WTC11 (cell line): ENCODE measurements around the gene HTR3B. TPM values are rescaled to one million over a fixed set of nuclear protein-coding genes. Genes with fewer than 3 reads are reported as not detected.
A peak's percentile ranks its signal among the peaks of the same experiment; 100 is the strongest.

Source experiments
- ATAC-seq: fragments of 200-7000 bp; cut with Tn5 transposase; 2 replicates; pipeline ENCODE4 v1.10.0; 2021; ENCODE audit warnings: mild to moderate bottlenecking, moderate library complexity
- CTCF ChIA-PET: fragments of 300-600 bp; sonication (Branson Sonifier 250); formaldehyde crosslinking; loops from one replicate; lab custom pipeline; 2021; ENCODE audit warnings: antibody characterized with exemption; lab: Charles Lee
- POLR2A ChIA-PET: fragments of 350-600 bp; sonication (Branson Sonifier 250); formaldehyde crosslinking; loops from one replicate; lab custom pipeline; 2021; ENCODE audit warnings: antibody characterized with exemption; lab: Charles Lee
- DNase-seq: peaks from one replicate; pipeline ENCODE4 v3.0.0; 2021; ENCODE audit warnings: low spot score
- H3K27ac Mint-ChIP-seq: 2 replicates; pipeline ENCODE4 v1.8.0; 2021; ENCODE audit warnings: mixed read lengths
- H3K27me3 Mint-ChIP-seq: 2 replicates; pipeline ENCODE4 v1.8.0; 2021; ENCODE audit warnings: low read depth, mild to moderate bottlenecking, moderate library complexity, mixed read lengths
- H3K36me3 Mint-ChIP-seq: 2 replicates; pipeline ENCODE4 v1.8.0; 2021; ENCODE audit warnings: mixed read lengths
- H3K4me1 Mint-ChIP-seq: 2 replicates; pipeline ENCODE4 v1.8.0; 2022; ENCODE audit warnings: mixed read lengths
- H3K4me3 Mint-ChIP-seq: 2 replicates; pipeline ENCODE4 v1.8.0; 2021; ENCODE audit warnings: mild to moderate bottlenecking, moderate library complexity, mixed read lengths
- H3K9me3 Mint-ChIP-seq: 2 replicates; pipeline ENCODE4 v1.8.0; 2021; ENCODE audit warnings: mixed read lengths
- ATF1 ChIP-seq: sonication (generic); formaldehyde crosslinking; IDR thresholded peaks from 2 replicates; pipeline ENCODE4 v1.8.1; 2023; ENCODE audit warnings: mild to moderate bottlenecking, moderate library complexity, missing genetic modification reagents
- CBFB ChIP-seq: sonication (generic); formaldehyde crosslinking; IDR thresholded peaks from 2 replicates; pipeline ENCODE4 v1.8.1; 2022; ENCODE audit warnings: mild to moderate bottlenecking, low read depth, missing genetic modification reagents
- CTCF ChIP-seq: fragments of 200-600 bp; IDR thresholded peaks from 2 replicates; pipeline ENCODE4 v1.8.0; 2022; ENCODE audit warnings: antibody characterized with exemption
- EMX1 ChIP-seq: fragments of 250-450 bp; sonication (Bioruptor Pico); IDR thresholded peaks from 2 replicates; pipeline ENCODE4 v1.8.0; 2021; ENCODE audit warnings: mild to moderate bottlenecking
- FOXP1 ChIP-seq: sonication (generic); formaldehyde crosslinking; IDR thresholded peaks from 2 replicates; pipeline ENCODE4 v1.8.0; 2022; ENCODE audit warnings: missing genetic modification reagents, mild to moderate bottlenecking, moderate library complexity, borderline replicate concordance
- FOXP4 ChIP-seq: sonication (generic); formaldehyde crosslinking; IDR thresholded peaks from 2 replicates; pipeline ENCODE4 v1.8.0; 2022; ENCODE audit warnings: mild to moderate bottlenecking, missing genetic modification reagents
- GRHL2 ChIP-seq: fragments of 250-450 bp; sonication (Bioruptor Pico); IDR thresholded peaks from 2 replicates; pipeline ENCODE4 v1.8.0; 2022; ENCODE audit warnings: mild to moderate bottlenecking, moderate library complexity; ENCODE audit not compliant: insufficient replicate concordance, severe bottlenecking
- OVOL2 ChIP-seq: fragments of 250-450 bp; sonication (Bioruptor Pico); IDR thresholded peaks from 2 replicates; pipeline ENCODE4 v1.9.0; 2021; ENCODE audit warnings: mild to moderate bottlenecking, borderline replicate concordance
- ZMAT4 ChIP-seq: fragments of 250-450 bp; sonication (Bioruptor Pico); IDR thresholded peaks from 2 replicates; pipeline ENCODE4 v1.9.0; 2021; ENCODE audit warnings: mild to moderate bottlenecking
- ZNF121 ChIP-seq: sonication (generic); formaldehyde crosslinking; IDR thresholded peaks from 2 replicates; pipeline ENCODE4 v1.8.0; 2023; ENCODE audit warnings: missing genetic modification reagents
- ZNF416 ChIP-seq: fragments of 250-450 bp; sonication (Bioruptor Pico); IDR thresholded peaks from 2 replicates; pipeline ENCODE4 v1.9.0; 2021; ENCODE audit warnings: mild to moderate bottlenecking, inconsistent platforms
- ZNF423 ChIP-seq: fragments of 250-450 bp; sonication (Bioruptor Pico); IDR thresholded peaks from 2 replicates; pipeline ENCODE4 v2.1.2; 2022; ENCODE audit warnings: mild to moderate bottlenecking, moderate library complexity
- ZNF425 ChIP-seq: fragments of 250-450 bp; sonication (Bioruptor Pico); conservative IDR thresholded peaks from 2 replicates; pipeline ENCODE4 v1.9.0; 2021; ENCODE audit warnings: mild to moderate bottlenecking
- ZNF671 ChIP-seq: fragments of 250-450 bp; sonication (Bioruptor Pico); IDR thresholded peaks from 2 replicates; pipeline ENCODE4 v1.8.0; 2021; ENCODE audit warnings: mild to moderate bottlenecking
- total RNA-seq: library from RNA; stranded (reverse); gene quantifications from 3 replicates; pipeline ENCODE4 v1.2.3, GENCODE V29; 2021

The HTR3B gene
- total RNA-seq, 1 experiment from 2014 or later, result not detected

- TF ChIP-seq EMX1 (CRISPR knock-in tag), result no peak
- TF ChIP-seq ATF1 (CRISPR knock-in tag), result no peak
- Mint-ChIP-seq H3K4me1 (peaks cover 21% of the 10 kb centered on the region), H3K4me3 (no peak overlapping the region), H3K9me3 (no peaks in the 10 kb centered on the region), H3K27ac (no peak overlapping the region), H3K27me3 (no peaks in the 10 kb centered on the region), H3K36me3 (no peaks in the 10 kb centered on the region)
- ChIA-PET POLR2A (no interaction called here), CTCF (interaction anchor here (0.7 kb wide), 1 partner anchor 1366 kb away, joined by 4 read pairs; no protein-coding TSS in a partner anchor)
- no peak for ATAC-seq
- no peak for DNase-seq
These were observed 15.7 kb upstream of the HTR3B start for GRCh38 chr11:113888848-113889247.

GRCh38 chr11:113894421-113894996, 10.1 kb upstream of the HTR3B start:
- H3K27me3 Mint-ChIP-seq, result no peaks in the 10 kb centered on the region

GRCh38 chr11:113895367-113896155, 9.0 kb upstream of the HTR3B start:
- ChIA-PET POLR2A (interaction anchor here (1.0 to 1.2 kb wide), 3 partner anchors 20 to 367 kb away, joined by 3 read pairs; partner anchors contain the start of gene USP28), CTCF (interaction anchor here (0.5 to 4.9 kb wide), 58 partner anchors 8 to 371 kb away, joined by 3 to 118 read pairs (median 6); partner anchors contain the start of genes HTR3A, HTR3B, USP28 and ZBTB16)
- Mint-ChIP-seq H3K36me3 (no peaks in the 10 kb centered on the region), H3K27me3 (no peaks in the 10 kb centered on the region), H3K4me3 (no peak overlapping the region), H3K9me3 (no peaks in the 10 kb centered on the region), H3K27ac (no peak overlapping the region; the same call in 1 of the 2 replicates), H3K4me1 (peaks cover 26% of the 10 kb centered on the region)
- ATAC-seq (peak; percentile 84), DNase-seq (no peak)
- TF ChIP-seq FOXP1 (CRISPR knock-in tag), result no peak
- TF ChIP-seq ZNF121 (CRISPR knock-in tag), result peak; percentile 47; the same call in 1 of the 2 replicates
- TF ChIP-seq, all 79 proteins: peak for 1

More at GRCh38 chr11:113894421-113894996, 10.1 kb upstream of the HTR3B start:
- Mint-ChIP-seq H3K36me3 (no peaks in the 10 kb centered on the region), H3K27ac (0 out of 2 replicates have a peak overlapping the region, but pooled peaks have one; percentile 9), H3K9me3 (no peaks in the 10 kb centered on the region), H3K4me3 (no peak overlapping the region), H3K4me1 (peaks cover 26% of the 10 kb centered on the region)
- TF ChIP-seq ZNF671 (CRISPR knock-in tag) (no peak), GRHL2 (CRISPR knock-in tag) (no peak), ZMAT4 (no peak), OVOL2 (CRISPR knock-in tag) (no peak), ZNF416 (CRISPR knock-in tag) (no peak), FOXP4 (CRISPR knock-in tag) (no peak), CBFB (no peak)
- DNase-seq (no peak), ATAC-seq (no peak)
- ChIA-PET POLR2A (interaction anchor here (0.6 kb wide), 2 partner anchors 56 to 964 kb away, joined by 5 read pairs; no protein-coding TSS in a partner anchor), CTCF (interaction anchor here (1.3 to 4.9 kb wide), 6 partner anchors 12 to 98 kb away, joined by 5 to 118 read pairs (median 12); partner anchors contain the start of gene HTR3B)

- Mint-ChIP-seq H3K4me1 (peaks cover 26% of the 10 kb centered on the region), H3K4me3 (no peak overlapping the region)
- peak; percentile 37 for DNase-seq
- CTCF ChIA-PET, result interaction anchor here (0.6 to 4.9 kb wide), 55 partner anchors 9 to 370 kb away, joined by 3 to 118 read pairs (median 6); partner anchors contain the start of genes HTR3A, HTR3B, USP28 and ZBTB16
- TF ChIP-seq CTCF (peak; percentile 49; the same call in 1 of the 2 replicates), ZNF423 (CRISPR knock-in tag) (no peak), ZNF425 (CRISPR knock-in tag) (no peak)
- TF ChIP-seq, all 79 proteins: peak for 1
- Mint-ChIP-seq H3K9me3 (no peaks in the 10 kb centered on the region), H3K27me3 (no peaks in the 10 kb centered on the region), H3K36me3 (no peaks in the 10 kb centered on the region), H3K27ac (no peak overlapping the region)
- ATAC-seq, result peak; percentile 80
- POLR2A ChIA-PET, result interaction anchor here (1.0 to 1.2 kb wide), 3 partner anchors 21 to 366 kb away, joined by 3 read pairs; partner anchors contain the start of gene USP28
These were observed 8.3 kb upstream of the HTR3B start for GRCh38 chr11:113896156-113896879.
